Renal cortex interstitium (tissue), 11 donors: ENCODE results near the gene SRA1. TPM values are rescaled to one million over a fixed set of nuclear protein-coding genes. Genes with fewer than 3 reads are reported as not detected.

Experiments
- DNase-seq, 11 donors: peaks; one replicate each; pipeline ENCODE4 v3.0.0-alpha.2; 2013; ENCODE audit warnings: low read depth in 9 of 11, low spot score in 4 of 11; ENCODE audit errors: extremely low read depth in 1 of 11
- polyA plus RNA-seq, 3 donors: library from polyadenylated mRNA; unstranded; fragments of 120-200 nt; gene quantifications; one replicate each; pipeline ENCODE4 v1.2.1, GENCODE V29; 2013; ENCODE audit not compliant: insufficient read length in 3 of 3

The SRA1 gene
- polyA plus RNA-seq, 3 donors: 23.8 to 31.7 (median 27.1) TPM

DNA sequence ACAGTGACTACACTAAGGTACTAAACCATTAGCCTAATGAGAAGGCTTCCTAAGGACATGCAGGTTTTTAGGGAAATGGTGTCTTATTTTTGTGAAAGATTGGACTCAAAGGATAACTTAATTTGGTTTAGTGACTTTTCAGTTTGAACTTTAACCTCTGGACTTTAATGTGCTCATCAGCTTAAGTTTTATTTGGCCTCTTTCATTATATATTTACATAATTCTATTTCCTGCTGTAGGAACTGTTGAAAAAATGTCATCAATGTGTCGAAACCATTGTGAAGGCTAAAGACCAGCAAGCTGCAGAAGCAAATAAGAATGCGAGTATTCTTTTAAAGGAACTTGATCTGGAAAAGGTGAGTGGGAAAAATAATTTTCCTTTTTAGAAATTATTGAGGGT is 44.1 kb downstream of the SRA1 start:
- no peak for DNase-seq

GRCh38 chr5:140509898-140510297 is 47.4 kb downstream of the SRA1 start:
- DNase-seq: no peak

- DNase-seq: no peak
These were observed 54.4 kb downstream of the SRA1 start for GRCh38 chr5:140502834-140503233.

Other genes with a start within 250 kb of the SRA1 start
- 10 to 100 TPM in 2 of 3 donors, 1 to 10 TPM in 1; 9.9 to 13.3 (median 12.6) TPM for gene HBEGF, start 210.9 kb downstream of the SRA1 start, polyA plus RNA-seq
- 10 to 100 TPM; 11.7 to 43.4 (median 13.6) TPM for gene SLC4A9, start 197.3 kb downstream of the SRA1 start, polyA plus RNA-seq
- 100 to 1,000 TPM; 112 to 139 (median 120) TPM for gene ANKHD1, start 155.6 kb downstream of the SRA1 start, polyA plus RNA-seq
- 10 to 100 TPM in 1 of 3 donors, 1 to 10 TPM in 2; 6.9 to 14.9 (median 7.6) TPM for gene EIF4EBP3, start 9.8 kb downstream of the SRA1 start, polyA plus RNA-seq
- gene APBB3, start 7.1 kb upstream of the SRA1 start, polyA plus RNA-seq: 10 to 100 TPM; 37.9 to 63.1 (median 38.0) TPM
- 10 to 100 TPM; 72.4 to 83.5 (median 78.0) TPM for gene SLC35A4, start 7.4 kb upstream of the SRA1 start, polyA plus RNA-seq
- gene CD14, start 75.7 kb upstream of the SRA1 start, polyA plus RNA-seq: 10 to 100 TPM in 2 of 3 donors, 1 to 10 TPM in 1; 8.4 to 11.5 (median 11.0) TPM
- 10 to 100 TPM; 16.1 to 19.3 (median 17.0) TPM for gene TMCO6, start 82.0 kb upstream of the SRA1 start, polyA plus RNA-seq
- 10 to 100 TPM; 77.3 to 94.8 (median 88.4) TPM for gene NDUFA2, start 90.2 kb upstream of the SRA1 start, polyA plus RNA-seq
- 100 to 1,000 TPM; 158 to 177 (median 174) TPM for gene IK, start 90.4 kb upstream of the SRA1 start, polyA plus RNA-seq
- gene WDR55, start 107.4 kb upstream of the SRA1 start, polyA plus RNA-seq: 10 to 100 TPM; 15.0 to 20.6 (median 15.8) TPM
- gene DND1, start 116.1 kb upstream of the SRA1 start, polyA plus RNA-seq: 1 to 10 TPM in 1 of 3 donors, under 1 TPM in 2; 0.36 to 1.0 (median 0.76) TPM
- gene HARS1, start 133.9 kb upstream of the SRA1 start, polyA plus RNA-seq: 10 to 100 TPM; 70.5 to 78.3 (median 71.8) TPM
- 10 to 100 TPM; 42.6 to 54.8 (median 46.8) TPM for gene HARS2, start 134.0 kb upstream of the SRA1 start, polyA plus RNA-seq
- 100 to 1,000 TPM; 103 to 141 (median 128) TPM for gene ZMAT2, start 143.0 kb upstream of the SRA1 start, polyA plus RNA-seq
- under 1 TPM in 1 of 3 donors, not detected in 2; 0.09 TPM for gene PCDHA1, start 228.7 kb upstream of the SRA1 start, polyA plus RNA-seq
- gene PCDHA2, start 237.4 kb upstream of the SRA1 start, polyA plus RNA-seq: under 1 TPM; 0.24 to 0.37 (median 0.30) TPM
- under 1 TPM; 0.36 to 0.41 (median 0.37) TPM for gene PCDHA3, start 243.6 kb upstream of the SRA1 start, polyA plus RNA-seq
- gene PCDHA4, start 249.6 kb upstream of the SRA1 start, polyA plus RNA-seq: 1 to 10 TPM in 2 of 3 donors, under 1 TPM in 1; 0.96 to 1.1 (median 1.0) TPM